GM23338 (cell line): ENCODE data around the gene NQO2. TPM values are rescaled to one million over a fixed set of nuclear protein-coding genes. Genes with fewer than 3 reads are reported as not detected.
"Not testable (repeated sequence)": the region's sequence is repeated elsewhere in the genome, so short reads cannot be mapped to it uniquely, and the experiment has no call there.

ENCODE experiments used
- ATAC-seq: fragments of 200-7000 bp; cut with Tn5 transposase; 3 replicates; pipeline ENCODE4 v1.9.1; 2020
- DNase-seq: peaks from one replicate; pipeline ENCODE4 v3.0.0-alpha.2; 2015; ENCODE audit warnings: low spot score
- H2AFZ ChIP-seq: fragments of 200-600 bp; sonication (generic); 2 replicates; pipeline ENCODE4 v1.8.0; 2016; ENCODE audit warnings: antibody characterized with exemption, mild to moderate bottlenecking, moderate library complexity
- H3F3A ChIP-seq: fragments of 200-600 bp; sonication (generic); replicated peaks from 2 replicates; pipeline ENCODE4 v1.8.0; 2017; ENCODE audit warnings: antibody characterized with exemption, mixed run types, low read depth
- H3K27ac ChIP-seq: fragments of 200-600 bp; sonication (generic); 2 replicates; pipeline ENCODE4 v1.6.1; 2016; ENCODE audit warnings: low read depth
- H3K27me3 ChIP-seq: fragments of 200-600 bp; sonication (generic); 2 replicates; pipeline ENCODE4 v1.8.0; 2016; ENCODE audit warnings: mild to moderate bottlenecking, mixed run types, moderate library complexity; ENCODE audit not compliant: insufficient read depth
- H3K36me3 ChIP-seq: fragments of 200-600 bp; sonication (generic); 2 replicates; pipeline ENCODE4 v1.8.0; 2016; ENCODE audit warnings: mild to moderate bottlenecking; ENCODE audit not compliant: insufficient read depth
- H3K4me1 ChIP-seq: fragments of 200-600 bp; sonication (generic); 2 replicates; pipeline ENCODE4 v1.8.0; 2016; ENCODE audit warnings: mild to moderate bottlenecking, moderate library complexity; ENCODE audit not compliant: insufficient read depth
- H3K4me2 ChIP-seq: fragments of 200-600 bp; sonication (generic); 2 replicates; pipeline ENCODE4 v1.7.1; 2017; ENCODE audit warnings: mixed run types
- H3K4me3 ChIP-seq: fragments of 200-600 bp; sonication (generic); 2 replicates; pipeline ENCODE4 v1.6.1; 2016; ENCODE audit warnings: mixed run types
- H3K79me2 ChIP-seq: fragments of 200-600 bp; sonication (generic); replicated peaks from 2 replicates; pipeline ENCODE4 v1.8.0; 2017; ENCODE audit warnings: mild to moderate bottlenecking; ENCODE audit not compliant: insufficient read depth
- H3K9me2 ChIP-seq: fragments of 200-600 bp; sonication (generic); 2 replicates; pipeline ENCODE4 v1.8.0; 2017; ENCODE audit not compliant: insufficient read depth
- H4K20me1 ChIP-seq: fragments of 200-600 bp; sonication (generic); replicated peaks from 2 replicates; pipeline ENCODE4 v1.8.0; 2017; ENCODE audit warnings: mild to moderate bottlenecking; ENCODE audit not compliant: insufficient read depth
- H3K27ac Mint-ChIP-seq: 2 replicates; pipeline ENCODE4 v1.8.0; 2020; ENCODE audit warnings: inconsistent platforms, mild to moderate bottlenecking, moderate library complexity, mixed read lengths
- H3K27me3 Mint-ChIP-seq: 3 replicates; pipeline ENCODE4 v1.8.0; 2022; ENCODE audit warnings: low read depth, mild to moderate bottlenecking, moderate library complexity, mixed read lengths, inconsistent platforms; ENCODE audit not compliant: insufficient read depth, poor library complexity
- H3K36me3 Mint-ChIP-seq: 3 replicates; pipeline ENCODE4 v1.8.0; 2021; ENCODE audit warnings: low read depth, mild to moderate bottlenecking, inconsistent platforms, moderate library complexity, mixed read lengths
- H3K4me1 Mint-ChIP-seq: 3 replicates; pipeline ENCODE4 v1.8.0; 2020; ENCODE audit warnings: mild to moderate bottlenecking, inconsistent platforms, mixed read lengths
- H3K4me3 Mint-ChIP-seq: 3 replicates; pipeline ENCODE4 v1.8.0; 2021; ENCODE audit warnings: moderate library complexity, mild to moderate bottlenecking, inconsistent platforms, mixed read lengths
- H3K9me3 Mint-ChIP-seq: 3 replicates; pipeline ENCODE4 v1.8.0; 2020; ENCODE audit warnings: moderate library complexity, mild to moderate bottlenecking, inconsistent platforms, mixed read lengths
- CREB1 ChIP-seq: fragments of 250-450 bp; sonication (Bioruptor Pico); IDR thresholded peaks from 2 replicates; pipeline ENCODE4 v1.5.0; 2020; ENCODE audit warnings: low read depth, mild to moderate bottlenecking, moderate library complexity
- CTCF ChIP-seq, 2 experiments: fragments of 200-600 bp in 1 of 2; sonication (generic) in 1 of 2; conservative IDR thresholded peaks; 2 replicates each; pipeline versions ENCODE4 v1.5.1 to v1.6.1; 2016 to 2017; ENCODE audit warnings: antibody characterized with exemption in 2 of 2, low read depth in 2 of 2, mild to moderate bottlenecking in 2 of 2, moderate library complexity in 1 of 2
- NANOG ChIP-seq: IDR thresholded peaks from 2 replicates; pipeline ENCODE4 v1.6.1; 2016; ENCODE audit warnings: antibody characterized with exemption, borderline replicate concordance
- STAT1 ChIP-seq: IDR thresholded peaks from one replicate; pipeline ENCODE4 v1.6.1; 2016; ENCODE audit warnings: antibody characterized with exemption; ENCODE audit not compliant: unreplicated experiment
- ZNF114 ChIP-seq: fragments of 250-450 bp; sonication (Bioruptor Pico); IDR thresholded peaks from 2 replicates; pipeline ENCODE4 v1.5.0; 2020; ENCODE audit warnings: mild to moderate bottlenecking, moderate library complexity
- polyA plus RNA-seq: library from polyadenylated mRNA; unstranded; fragments of >200 nt; fragmentation: Nextera tagmentation; extraction: Ambion mirVana; gene quantifications from 2 replicates; pipeline ENCODE4 v1.2.1, GENCODE V29; 2016
- total RNA-seq: library from RNA; depleted of rRNA; stranded (reverse); fragments of >200 nt; shearing (Covaris generic); gene quantifications from 2 replicates; pipeline ENCODE4 v1.2.3, GENCODE V29; 2014

NQO2 gene
- total and polyA plus RNA-seq, 2 experiments from 2014 or later: 117 to 173 TPM

- not testable (repeated sequence) for H3K36me3 ChIP-seq, DNase-seq, H3K36me3 Mint-ChIP-seq, H3K4me3 ChIP-seq, H4K20me1 ChIP-seq, H3K27ac ChIP-seq, H3K79me2 ChIP-seq, H2AFZ ChIP-seq, H3K4me1 Mint-ChIP-seq, H3K9me2 ChIP-seq, H3K27me3 ChIP-seq, ATAC-seq, H3K27ac Mint-ChIP-seq
- peak overlapping the region; percentile 82; the same call in 1 of the 2 replicates for H3K4me2 ChIP-seq
- peaks cover 13% of the 10 kb centered on the region for H3K27me3 Mint-ChIP-seq
- peaks cover 12% of the 10 kb centered on the region; the same call in 2 of the 3 replicates for H3K9me3 Mint-ChIP-seq
- peaks cover 16% of the 10 kb centered on the region for H3F3A ChIP-seq
- peak overlapping the region; percentile 76 for H3K4me3 Mint-ChIP-seq
- peaks cover 11% of the 10 kb centered on the region for H3K4me1 ChIP-seq
Observed at GRCh38 chr6:2972219-2972487, 27.5 kb upstream of the NQO2 start.

GRCh38 chr6:2972685-2973084 lies 27.0 kb upstream of the NQO2 start:
- H3F3A ChIP-seq: peaks cover 16% of the 10 kb centered on the region
- Mint-ChIP-seq H3K4me1 (peaks cover 12% of the 10 kb centered on the region), H3K9me3 (peaks cover 12% of the 10 kb centered on the region; the same call in 2 of the 3 replicates), H3K27me3 (peaks cover 13% of the 10 kb centered on the region)
- not testable (repeated sequence) for H3K4me2 ChIP-seq, DNase-seq, H3K9me2 ChIP-seq, H2AFZ ChIP-seq, H3K36me3 ChIP-seq, H3K36me3 Mint-ChIP-seq, H3K27ac ChIP-seq, H3K79me2 ChIP-seq, H3K27me3 ChIP-seq, ATAC-seq, H3K4me3 Mint-ChIP-seq, H3K27ac Mint-ChIP-seq, H4K20me1 ChIP-seq, H3K4me3 ChIP-seq
- peaks cover 16% of the 10 kb centered on the region for H3K4me1 ChIP-seq

- peaks cover 16% of the 10 kb centered on the region for H3F3A ChIP-seq
- H3K27me3 ChIP-seq, H3K9me2 ChIP-seq, H3K79me2 ChIP-seq, H2AFZ ChIP-seq, H3K36me3 Mint-ChIP-seq, H3K4me2 ChIP-seq, H3K27ac Mint-ChIP-seq, H3K4me3 ChIP-seq, ATAC-seq, DNase-seq, H3K27ac ChIP-seq, H3K36me3 ChIP-seq, H3K4me3 Mint-ChIP-seq, H4K20me1 ChIP-seq: not testable (repeated sequence)
- peaks cover 17% of the 10 kb centered on the region for H3K4me1 Mint-ChIP-seq
- H3K4me1 ChIP-seq: peaks cover 19% of the 10 kb centered on the region
- peaks cover 12% of the 10 kb centered on the region; the same call in 2 of the 3 replicates for H3K9me3 Mint-ChIP-seq
- H3K27me3 Mint-ChIP-seq: peaks cover 13% of the 10 kb centered on the region
Observed at GRCh38 chr6:2973180-2973579, 26.5 kb upstream of the NQO2 start.

- Histone ChIP-seq H3K79me2 (no peaks in the 10 kb centered on the region), H3K4me3 (no peak overlapping the region), H4K20me1 (no peaks in the 10 kb centered on the region), H3F3A (peaks cover 16% of the 10 kb centered on the region), H3K4me1 (peaks cover 19% of the 10 kb centered on the region), H2AFZ (no peak overlapping the region), H3K27me3 (peaks cover 9% of the 10 kb centered on the region), H3K36me3 (no peaks in the 10 kb centered on the region), H3K27ac (no peak overlapping the region), H3K9me2 (0 out of 2 replicates have a peak, but pooled peaks cover 5% of the 10 kb centered on the region), H3K4me2 (no peak overlapping the region)
- H3K27me3 Mint-ChIP-seq: peaks cover 13% of the 10 kb centered on the region
- H3K4me3 Mint-ChIP-seq: no peak overlapping the region
- TF ChIP-seq CREB1 (CRISPR knock-in tag): no peak
- TF ChIP-seq STAT1: no peak
- TF ChIP-seq ZNF114 (CRISPR knock-in tag): no peak
- no peak for TF ChIP-seq CTCF (conservative IDR thresholded peaks at IDR 0.05; ENCODE audit: low read depth in 2 of 2)
- TF ChIP-seq NANOG: no peak
- ATAC-seq (no peak), DNase-seq (no peak)
- H3K4me1 Mint-ChIP-seq: peaks cover 19% of the 10 kb centered on the region
- no peaks in the 10 kb centered on the region for H3K36me3 Mint-ChIP-seq
- no peak overlapping the region for H3K27ac Mint-ChIP-seq
- H3K9me3 Mint-ChIP-seq: peaks cover 12% of the 10 kb centered on the region; the same call in 2 of the 3 replicates
Observed at GRCh38 chr6:2973676-2974075, 26.0 kb upstream of the NQO2 start.
